ENCODE results near the gene MAS1. TPM values are rescaled to one million over a fixed set of nuclear protein-coding genes. Genes with fewer than 3 reads are reported as not detected.

The MAS1 gene
- total and polyA plus RNA-seq, 2 of the 13 experiments (the other 11 are each of a cell fraction or from before 2014, with no cell fraction given): not detected

DNA sequence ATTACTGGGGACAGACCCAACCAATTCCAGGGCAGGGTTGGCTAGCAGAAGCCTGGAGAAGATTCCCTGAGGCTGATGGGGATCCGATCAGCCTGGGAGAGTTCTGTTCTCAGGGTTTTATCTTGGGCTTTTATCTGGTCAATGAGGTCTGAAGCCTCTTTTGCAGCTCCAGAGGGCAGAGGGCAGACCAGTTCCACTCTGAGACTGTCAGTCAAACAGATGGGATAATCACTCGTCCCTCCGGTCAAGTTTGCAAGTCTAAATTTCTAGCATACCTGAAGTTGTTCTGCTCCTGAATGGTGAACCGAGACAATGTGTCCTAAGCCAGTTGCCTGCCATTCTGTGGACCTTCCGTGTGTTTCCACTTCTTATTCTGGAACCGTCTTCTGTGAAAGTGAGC is 3.0 kb upstream of the MAS1 start (continued):
- TF ChIP-seq TIGD3 (CRISPR knock-in tag; IDR thresholded peaks at IDR 0.05; ENCODE audit: borderline replicate concordance) (no peak), HMGXB4 (CRISPR knock-in tag; IDR thresholded peaks at IDR 0.05; ENCODE audit: borderline replicate concordance in 1 of 2, low read depth in 1 of 2) (no peak), KDM5B (CRISPR knock-in tag; IDR thresholded peaks at IDR 0.05; ENCODE audit: borderline replicate concordance) (no peak), BCL6 (CRISPR knock-in tag; IDR thresholded peaks at IDR 0.05) (no peak), THAP11 (CRISPR knock-in tag; IDR thresholded peaks at IDR 0.05) (no peak), GTF3A (CRISPR knock-in tag; conservative IDR thresholded peaks at IDR 0.05) (no peak), MIER2 (CRISPR knock-in tag; IDR thresholded peaks at IDR 0.05) (no peak), FOXM1 (CRISPR knock-in tag; IDR thresholded peaks at IDR 0.05) (no peak)
- TF ChIP-seq, protein P1, sequence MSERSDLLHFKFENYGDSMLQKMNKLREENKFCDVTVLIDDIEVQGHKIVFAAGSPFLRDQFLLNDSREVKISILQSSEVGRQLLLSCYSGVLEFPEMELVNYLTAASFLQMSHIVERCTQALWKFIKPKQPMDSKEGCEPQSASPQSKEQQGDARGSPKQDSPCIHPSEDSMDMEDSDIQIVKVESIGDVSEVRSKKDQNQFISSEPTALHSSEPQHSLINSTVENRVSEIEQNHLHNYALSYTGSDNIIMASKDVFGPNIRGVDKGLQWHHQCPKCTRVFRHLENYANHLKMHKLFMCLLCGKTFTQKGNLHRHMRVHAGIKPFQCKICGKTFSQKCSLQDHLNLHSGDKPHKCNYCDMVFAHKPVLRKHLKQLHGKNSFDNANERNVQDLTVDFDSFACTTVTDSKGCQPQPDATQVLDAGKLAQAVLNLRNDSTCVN (CRISPR knock-in tag; IDR thresholded peaks at IDR 0.05; ENCODE audit: borderline replicate concordance): no peak
- TF ChIP-seq, protein P2, sequence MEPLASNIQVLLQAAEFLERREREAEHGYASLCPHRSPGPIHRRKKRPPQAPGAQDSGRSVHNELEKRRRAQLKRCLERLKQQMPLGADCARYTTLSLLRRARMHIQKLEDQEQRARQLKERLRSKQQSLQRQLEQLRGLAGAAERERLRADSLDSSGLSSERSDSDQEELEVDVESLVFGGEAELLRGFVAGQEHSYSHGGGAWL (CRISPR knock-in tag; IDR thresholded peaks at IDR 0.05): no peak

All from HepG2 (cell line).